Measurements from ENCODE around the gene TMEM187. TPM values are rescaled to one million over a fixed set of nuclear protein-coding genes. Genes with fewer than 3 reads are reported as not detected.
A peak's percentile ranks its signal among the peaks of the same experiment; 100 is the strongest.

Gene TMEM187
- total RNA-seq, 2 donors from 2014 or later: 4.8 to 8.1 TPM

DNA sequence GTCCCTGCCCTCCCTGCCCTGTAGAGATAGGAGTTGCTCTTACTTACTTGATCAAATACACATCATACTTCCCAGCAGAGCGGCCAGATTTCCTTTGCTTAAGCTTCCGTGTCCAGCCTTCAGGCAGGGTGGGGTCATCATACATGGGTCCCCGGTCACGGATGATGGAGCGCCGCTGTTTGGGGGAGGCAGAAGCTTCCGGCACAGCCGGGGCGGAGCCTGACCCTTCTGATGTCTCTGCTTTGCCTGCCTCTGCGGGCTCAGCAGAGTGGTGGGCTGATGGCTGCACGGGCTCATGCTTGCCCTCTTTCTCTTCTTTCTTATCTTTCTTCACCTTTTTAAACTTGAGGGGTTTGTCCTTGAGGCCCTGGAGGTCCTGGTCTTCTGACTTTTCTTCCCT lies 59.6 kb downstream of the TMEM187 start:
- H3K27ac Mint-ChIP-seq: peak overlapping the region; percentile 44
- TF ChIP-seq, protein P1, sequence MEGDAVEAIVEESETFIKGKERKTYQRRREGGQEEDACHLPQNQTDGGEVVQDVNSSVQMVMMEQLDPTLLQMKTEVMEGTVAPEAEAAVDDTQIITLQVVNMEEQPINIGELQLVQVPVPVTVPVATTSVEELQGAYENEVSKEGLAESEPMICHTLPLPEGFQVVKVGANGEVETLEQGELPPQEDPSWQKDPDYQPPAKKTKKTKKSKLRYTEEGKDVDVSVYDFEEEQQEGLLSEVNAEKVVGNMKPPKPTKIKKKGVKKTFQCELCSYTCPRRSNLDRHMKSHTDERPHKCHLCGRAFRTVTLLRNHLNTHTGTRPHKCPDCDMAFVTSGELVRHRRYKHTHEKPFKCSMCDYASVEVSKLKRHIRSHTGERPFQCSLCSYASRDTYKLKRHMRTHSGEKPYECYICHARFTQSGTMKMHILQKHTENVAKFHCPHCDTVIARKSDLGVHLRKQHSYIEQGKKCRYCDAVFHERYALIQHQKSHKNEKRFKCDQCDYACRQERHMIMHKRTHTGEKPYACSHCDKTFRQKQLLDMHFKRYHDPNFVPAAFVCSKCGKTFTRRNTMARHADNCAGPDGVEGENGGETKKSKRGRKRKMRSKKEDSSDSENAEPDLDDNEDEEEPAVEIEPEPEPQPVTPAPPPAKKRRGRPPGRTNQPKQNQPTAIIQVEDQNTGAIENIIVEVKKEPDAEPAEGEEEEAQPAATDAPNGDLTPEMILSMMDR (conservative IDR thresholded peaks at IDR 0.05): no peak

GRCh38 chrX:154032653-154033052 lies 60.1 kb downstream of the TMEM187 start:
- H3K9me3 Mint-ChIP-seq: peaks cover 74% of the 10 kb centered on the region
- no peaks in the 10 kb centered on the region for H3K4me1 ChIP-seq (ENCODE audit: control insufficient read depth, insufficient read depth, low read length)
- H3K36me3 Mint-ChIP-seq (ENCODE audit: low read depth): peaks cover 38% of the 10 kb centered on the region
- WGBS, 2 experiments (ENCODE audit: insufficient coverage in 1 of 2, insufficient read length in 1 of 2): 68% methylated on average over 9 of the region's 9 CpGs; no CpG with 5 or more reads in 1 of the 2 experiments
- peaks cover 8% of the 10 kb centered on the region for H3K36me3 ChIP-seq (ENCODE audit: control insufficient read depth, insufficient read depth, low read length)
- H3K4me3 Mint-ChIP-seq: no peak overlapping the region
- no peaks in the 10 kb centered on the region for H3K27me3 Mint-ChIP-seq (ENCODE audit: insufficient read depth)
- peak overlapping the region; percentile 44 for H3K27ac Mint-ChIP-seq
- no peaks in the 10 kb centered on the region for H3K9me3 ChIP-seq (ENCODE audit: control insufficient read depth, low read length)
- H3K9ac ChIP-seq (ENCODE audit: extremely low read depth, low read length, poor library complexity, severe bottlenecking): no peak overlapping the region
- DNase-seq: peak; percentile 72
- TF ChIP-seq, protein P1 (conservative IDR thresholded peaks at IDR 0.05): no peak
- H3K27ac ChIP-seq (ENCODE audit: low read depth, low read length): no peak overlapping the region
- H3K27me3 ChIP-seq (ENCODE audit: control insufficient read depth, insufficient read depth, low read length, poor library complexity, severe bottlenecking): no peaks in the 10 kb centered on the region
- H3K4me1 Mint-ChIP-seq: peaks cover 7% of the 10 kb centered on the region
- H3K4me3 ChIP-seq (ENCODE audit: low read length): no peak overlapping the region

More for the DNA sequence above, 59.6 kb downstream of the TMEM187 start:
- Histone ChIP-seq H3K9me3 (ENCODE audit: control insufficient read depth, low read length) (no peaks in the 10 kb centered on the region), H3K36me3 (ENCODE audit: control insufficient read depth, insufficient read depth, low read length) (peaks cover 11% of the 10 kb centered on the region), H3K4me3 (ENCODE audit: low read length) (no peak overlapping the region), H3K4me1 (ENCODE audit: control insufficient read depth, insufficient read depth, low read length) (no peaks in the 10 kb centered on the region), H3K27me3 (ENCODE audit: control insufficient read depth, insufficient read depth, low read length, poor library complexity, severe bottlenecking) (no peaks in the 10 kb centered on the region), H3K27ac (ENCODE audit: low read depth, low read length) (no peak overlapping the region), H3K9ac (ENCODE audit: extremely low read depth, low read length, poor library complexity, severe bottlenecking) (no peak overlapping the region)
- 88 to 90% methylated on average over 2 to 11 of the region's 11 CpGs for WGBS, 2 experiments (ENCODE audit: insufficient coverage in 1 of 2, insufficient read length in 1 of 2)
- H3K9me3 Mint-ChIP-seq: peaks cover 74% of the 10 kb centered on the region
- H3K4me1 Mint-ChIP-seq: peaks cover 7% of the 10 kb centered on the region
- no peaks in the 10 kb centered on the region for H3K27me3 Mint-ChIP-seq (ENCODE audit: insufficient read depth)
- DNase-seq: no peak
- peaks cover 40% of the 10 kb centered on the region for H3K36me3 Mint-ChIP-seq (ENCODE audit: low read depth)
- H3K4me3 Mint-ChIP-seq: no peak overlapping the region

Small RNAs within 50 kb of the gene (microRNA-seq; reads per million reads assigned to microRNA genes)
- gene MIR3202-1 (ENCODE audit: borderline microRNAs expressed) (not detected), gene MIR3202-2 (ENCODE audit: borderline microRNAs expressed) (not detected), gene MIR718 (ENCODE audit: borderline microRNAs expressed) (not detected)

Other genes starting within 250 kb of the TMEM187 start
- 100 to 1,000 TPM; 192 to 206 TPM for gene BCAP31, start 248.4 kb upstream of the TMEM187 start, total RNA-seq
- gene ABCD1, start 247.9 kb upstream of the TMEM187 start, total RNA-seq: 10 to 100 TPM; 17.9 to 18.2 TPM
- gene PLXNB3, start 208.5 kb upstream of the TMEM187 start, total RNA-seq: 1 to 10 TPM; 1.1 TPM
- gene SRPK3, start 191.7 kb upstream of the TMEM187 start, total RNA-seq: not detected
- gene IDH3G, start 178.4 kb upstream of the TMEM187 start, total RNA-seq: 10 to 100 TPM; 39.5 to 45.0 TPM
- 100 to 1,000 TPM; 220 to 236 TPM for gene SSR4, start 178.1 kb upstream of the TMEM187 start, total RNA-seq
- 10 to 100 TPM; 30.1 to 68.3 TPM for gene PDZD4, start 142.2 kb upstream of the TMEM187 start, total RNA-seq
- gene L1CAM, start 86.6 kb upstream of the TMEM187 start, total RNA-seq: 10 to 100 TPM in 1 of 2 donors, 1 to 10 TPM in 1; 7.5 to 29.0 TPM
- not detected for gene AVPR2, start 68.1 kb upstream of the TMEM187 start, total RNA-seq
- gene ARHGAP4, start 46.5 kb upstream of the TMEM187 start, total RNA-seq: 10 to 100 TPM; 56.0 to 65.0 TPM
- gene NAA10, start 37.7 kb upstream of the TMEM187 start, total RNA-seq: 10 to 100 TPM; 91.6 to 99.3 TPM
- 10 to 100 TPM; 12.0 to 17.5 TPM for gene RENBP, start 28.1 kb upstream of the TMEM187 start, total RNA-seq
- gene HCFC1, start 936 bp upstream of the TMEM187 start, total RNA-seq: 100 to 1,000 TPM in 1 of 2 donors, 10 to 100 TPM in 1; 93.4 to 112 TPM
- 10 to 100 TPM; 61.1 to 73.9 TPM for gene IRAK1, start 47.1 kb downstream of the TMEM187 start, total RNA-seq
- gene MECP2, start 125.0 kb downstream of the TMEM187 start, total RNA-seq: 10 to 100 TPM; 34.4 to 35.3 TPM
- gene OPN1LW, start 171.5 kb downstream of the TMEM187 start, total RNA-seq: not detected
- gene OPN1MW, start 209.8 kb downstream of the TMEM187 start, total RNA-seq: not detected
- not detected for gene OPN1MW2, start 247.0 kb downstream of the TMEM187 start, total RNA-seq